ENCODE results near the gene FMO3. TPM values are rescaled to one million over a fixed set of nuclear protein-coding genes. Genes with fewer than 3 reads are reported as not detected.
A peak's percentile ranks its signal among the peaks of the same experiment; 100 is the strongest.

The FMO3 gene
- total and polyA plus RNA-seq, 2 of the 4 experiments (the other 2 are of a cell fraction): under 0.01 to 0.10 TPM

DNA sequence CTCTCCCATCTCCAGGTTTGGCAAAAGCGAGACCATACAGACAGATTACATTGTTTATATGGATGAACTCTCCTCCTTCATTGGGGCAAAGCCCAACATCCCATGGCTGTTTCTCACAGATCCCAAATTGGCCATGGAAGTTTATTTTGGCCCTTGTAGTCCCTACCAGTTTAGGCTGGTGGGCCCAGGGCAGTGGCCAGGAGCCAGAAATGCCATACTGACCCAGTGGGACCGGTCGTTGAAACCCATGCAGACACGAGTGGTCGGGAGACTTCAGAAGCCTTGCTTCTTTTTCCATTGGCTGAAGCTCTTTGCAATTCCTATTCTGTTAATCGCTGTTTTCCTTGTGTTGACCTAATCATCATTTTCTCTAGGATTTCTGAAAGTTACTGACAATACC lies 26.4 kb downstream of the FMO3 start:
- Histone ChIP-seq H3K4me2 (ENCODE audit: low read depth, low read length) (no peak overlapping the region), H2BK5ac (ENCODE audit: low read depth, low read length, poor library complexity, severe bottlenecking) (peak overlapping the region; percentile 0), H3K4me3 (ENCODE audit: insufficient read depth, low read depth, low read length) (no peak overlapping the region), H3K9ac (ENCODE audit: low read depth, low read length) (no peak overlapping the region), H2BK120ac (ENCODE audit: low read depth, low read length) (peak overlapping the region; percentile 63; the same call in 1 of the 2 replicates), H3K14ac (replicated peaks; ENCODE audit: low read depth, low read length) (no peak overlapping the region), H2BK20ac (ENCODE audit: low read depth, low read length) (0 out of 2 replicates have a peak overlapping the region, but pooled peaks have one; percentile 39), H4K5ac (ENCODE audit: low read depth, low read length) (peak overlapping the region; percentile 98), H3K4me1 (ENCODE audit: control insufficient read depth, insufficient read depth, low read length) (peaks cover 14% of the 10 kb centered on the region), H3K18ac (ENCODE audit: low read depth, low read length) (peak overlapping the region; percentile 98), H2AK9ac (replicated peaks; ENCODE audit: low read depth, low read length, poor library complexity) (no peak overlapping the region), H2BK15ac (ENCODE audit: low read depth, low read length) (no peak overlapping the region), H3K27ac (ENCODE audit: insufficient read depth, low read length) (peak overlapping the region; percentile 86; the same call in 1 of the 2 replicates), H3K36me3 (ENCODE audit: control insufficient read depth, insufficient read depth, low read length) (no peaks in the 10 kb centered on the region), H3K23ac (ENCODE audit: low read depth, low read length) (no peak overlapping the region), H3K79me1 (ENCODE audit: low read depth in 1 of 2, low read length in 2 of 2) (no peaks in the 10 kb centered on the region), H4K20me1 (ENCODE audit: insufficient read depth, low read length) (no peaks in the 10 kb centered on the region), H3K27me3 (ENCODE audit: control insufficient read depth, insufficient read depth, low read length) (no peaks in the 10 kb centered on the region; the same call in 1 of the 2 replicates), H4K91ac (ENCODE audit: insufficient read depth, low read depth, low read length) (no peak overlapping the region), H3K9me1 (ENCODE audit: insufficient read depth, low read length) (no peaks in the 10 kb centered on the region), H2AK5ac (ENCODE audit: low read depth, low read length) (peak overlapping the region; percentile 27; the same call in 1 of the 2 replicates), H3K4ac (ENCODE audit: low read depth, low read length) (peak overlapping the region; percentile 32; the same call in 1 of the 2 replicates), H3K56ac (ENCODE audit: extremely low read depth, insufficient read depth, low read length) (0 out of 2 replicates have a peak overlapping the region, but pooled peaks have one; percentile 29), H2AFZ (replicated peaks; ENCODE audit: low read length, poor library complexity) (no peak overlapping the region), H3K9me3 (ENCODE audit: control insufficient read depth, insufficient read depth, low read length) (no peaks in the 10 kb centered on the region), H4K8ac (ENCODE audit: low read depth in 2 of 2, low read length in 2 of 2) (peak overlapping the region in 1 of 2 experiments; percentile 61; a peak in 2 of 4 replicates)
- DNase-seq (no peak), ATAC-seq (ENCODE audit: low read depth) (no peak)
- TF ChIP-seq CHD1 (IDR thresholded peaks at IDR 0.05; ENCODE audit: low read depth, low read length) (no peak), CEBPB (IDR thresholded peaks at IDR 0.05; ENCODE audit: low read depth, low read length) (no peak), MAFK (IDR thresholded peaks at IDR 0.05; ENCODE audit: low read depth, low read length) (no peak), BHLHE40 (IDR thresholded peaks at IDR 0.05; ENCODE audit: low read depth, low read length) (no peak), RFX5 (IDR thresholded peaks at IDR 0.05; ENCODE audit: low read depth, low read length) (no peak), FOS (IDR thresholded peaks at IDR 0.05; ENCODE audit: low read depth, low read length) (no peak), NFE2L2 (IDR thresholded peaks at IDR 0.05; ENCODE audit: low read depth, low read length) (no peak)
- TF ChIP-seq, protein P1, sequence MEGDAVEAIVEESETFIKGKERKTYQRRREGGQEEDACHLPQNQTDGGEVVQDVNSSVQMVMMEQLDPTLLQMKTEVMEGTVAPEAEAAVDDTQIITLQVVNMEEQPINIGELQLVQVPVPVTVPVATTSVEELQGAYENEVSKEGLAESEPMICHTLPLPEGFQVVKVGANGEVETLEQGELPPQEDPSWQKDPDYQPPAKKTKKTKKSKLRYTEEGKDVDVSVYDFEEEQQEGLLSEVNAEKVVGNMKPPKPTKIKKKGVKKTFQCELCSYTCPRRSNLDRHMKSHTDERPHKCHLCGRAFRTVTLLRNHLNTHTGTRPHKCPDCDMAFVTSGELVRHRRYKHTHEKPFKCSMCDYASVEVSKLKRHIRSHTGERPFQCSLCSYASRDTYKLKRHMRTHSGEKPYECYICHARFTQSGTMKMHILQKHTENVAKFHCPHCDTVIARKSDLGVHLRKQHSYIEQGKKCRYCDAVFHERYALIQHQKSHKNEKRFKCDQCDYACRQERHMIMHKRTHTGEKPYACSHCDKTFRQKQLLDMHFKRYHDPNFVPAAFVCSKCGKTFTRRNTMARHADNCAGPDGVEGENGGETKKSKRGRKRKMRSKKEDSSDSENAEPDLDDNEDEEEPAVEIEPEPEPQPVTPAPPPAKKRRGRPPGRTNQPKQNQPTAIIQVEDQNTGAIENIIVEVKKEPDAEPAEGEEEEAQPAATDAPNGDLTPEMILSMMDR (conservative IDR thresholded peaks at IDR 0.05; ENCODE audit: low read depth, low read length): no peak
- TF ChIP-seq, protein P2, sequence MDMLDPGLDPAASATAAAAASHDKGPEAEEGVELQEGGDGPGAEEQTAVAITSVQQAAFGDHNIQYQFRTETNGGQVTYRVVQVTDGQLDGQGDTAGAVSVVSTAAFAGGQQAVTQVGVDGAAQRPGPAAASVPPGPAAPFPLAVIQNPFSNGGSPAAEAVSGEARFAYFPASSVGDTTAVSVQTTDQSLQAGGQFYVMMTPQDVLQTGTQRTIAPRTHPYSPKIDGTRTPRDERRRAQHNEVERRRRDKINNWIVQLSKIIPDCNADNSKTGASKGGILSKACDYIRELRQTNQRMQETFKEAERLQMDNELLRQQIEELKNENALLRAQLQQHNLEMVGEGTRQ (IDR thresholded peaks at IDR 0.05; ENCODE audit: low read depth, low read length): no peak
- POLR2A ChIA-PET (ENCODE audit: unreplicated experiment): no interaction called here
- no TSS peak for BruUV-seq (replicated peaks)
- no CpG with 5 or more reads among the region's 6 CpGs for WGBS, 2 experiments (ENCODE audit: extremely low coverage in 2 of 2, insufficient read length in 1 of 2)
- CTCF ChIA-PET: interaction anchor here (0.6 kb wide), 1 partner anchor 11 kb away, joined by 3 read pairs; no protein-coding TSS in a partner anchor
- intact Hi-C loops (cut with micrococcal nuclease): no loop called here
- dilution Hi-C loops (cut with HindIII; ENCODE audit: low sequenced_read_pairs, unreplicated experiment): no loop called here
- in situ Hi-C loops (cut with MboI; ENCODE audit: low sequenced_read_pairs): no loop called here
